ENCODE results near the gene RBFOX1.

Gene RBFOX1

GRCh38 chr16:7689234-7689633, 356.6 kb downstream of the RBFOX1 start:
- DNase-seq (ENCODE audit: low spot score), result no peak

- DNase-seq (ENCODE audit: low spot score), result no peak
Observed at GRCh38 chr16:7691533-7691932, 358.9 kb downstream of the RBFOX1 start.

- DNase-seq (ENCODE audit: low spot score), result no peak
Observed at GRCh38 chr16:7703672-7704071, 371.0 kb downstream of the RBFOX1 start.

GRCh38 chr16:7705885-7706284, 373.2 kb downstream of the RBFOX1 start:
- no peak for DNase-seq (ENCODE audit: low spot score)

GRCh38 chr16:7709186-7709585, 376.5 kb downstream of the RBFOX1 start:
- no peak for DNase-seq (ENCODE audit: low spot score)

GRCh38 chr16:7713244-7713643, 380.6 kb downstream of the RBFOX1 start:
- DNase-seq (ENCODE audit: low spot score), result no peak

- no peak for DNase-seq (ENCODE audit: low spot score)
Observed at GRCh38 chr16:7714775-7715174, 382.1 kb downstream of the RBFOX1 start.

GRCh38 chr16:7716660-7717550, 384.3 kb downstream of the RBFOX1 start:
- DNase-seq (ENCODE audit: low spot score), result no peak

- DNase-seq (ENCODE audit: low spot score), result no peak
Observed at GRCh38 chr16:7722761-7723160, 390.1 kb downstream of the RBFOX1 start.

GRCh38 chr16:7731141-7731540, 398.5 kb downstream of the RBFOX1 start:
- no peak for DNase-seq (ENCODE audit: low spot score)

- no peak for DNase-seq (ENCODE audit: low spot score)
Observed at GRCh38 chr16:7736138-7736665, 403.6 kb downstream of the RBFOX1 start.

GRCh38 chr16:7742626-7743025, 410.0 kb downstream of the RBFOX1 start:
- no peak for DNase-seq (ENCODE audit: low spot score)

GRCh38 chr16:7744546-7745264, 412.1 kb downstream of the RBFOX1 start:
- no peak for DNase-seq (ENCODE audit: low spot score)

GRCh38 chr16:7745276-7745675, 412.6 kb downstream of the RBFOX1 start:
- DNase-seq (ENCODE audit: low spot score), result no peak

- DNase-seq (ENCODE audit: low spot score), result no peak
Observed at GRCh38 chr16:7746941-7747340, 414.3 kb downstream of the RBFOX1 start.

- no peak for DNase-seq (ENCODE audit: low spot score)
Observed at GRCh38 chr16:7748522-7748921, 415.9 kb downstream of the RBFOX1 start.

- DNase-seq (ENCODE audit: low spot score), result no peak
Observed at GRCh38 chr16:7755347-7755882, 422.8 kb downstream of the RBFOX1 start.
